HG03095 (cell line): Measurements from ENCODE around the gene OR5AK2.
"Not testable (repeated sequence)": the region's sequence is repeated elsewhere in the genome, so short reads cannot be mapped to it uniquely, and the experiment has no call there.

ENCODE experiments used
- ATAC-seq: cut with Tn5 transposase; IDR thresholded peaks from one replicate; pipeline ENCODE4 v1.9.1; 2021; ENCODE audit warnings: moderate library complexity; ENCODE audit not compliant: unreplicated experiment

OR5AK2 gene, protein sequence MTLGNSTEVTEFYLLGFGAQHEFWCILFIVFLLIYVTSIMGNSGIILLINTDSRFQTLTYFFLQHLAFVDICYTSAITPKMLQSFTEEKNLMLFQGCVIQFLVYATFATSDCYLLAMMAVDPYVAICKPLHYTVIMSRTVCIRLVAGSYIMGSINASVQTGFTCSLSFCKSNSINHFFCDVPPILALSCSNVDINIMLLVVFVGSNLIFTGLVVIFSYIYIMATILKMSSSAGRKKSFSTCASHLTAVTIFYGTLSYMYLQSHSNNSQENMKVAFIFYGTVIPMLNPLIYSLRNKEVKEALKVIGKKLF

GRCh38 chr11:56988614-56989013 lies at the start of gene OR5AK2:
Gene OR5AK2, plus strand, starts transcription at chr11:56988914. Its CDS starts 0 bp downstream, at chr11:56988914.
- ATAC-seq = no peak

GRCh38 chr11:56945526-56945925 lies 43.2 kb upstream of the OR5AK2 start:
- ATAC-seq = not testable (repeated sequence)

DNA sequence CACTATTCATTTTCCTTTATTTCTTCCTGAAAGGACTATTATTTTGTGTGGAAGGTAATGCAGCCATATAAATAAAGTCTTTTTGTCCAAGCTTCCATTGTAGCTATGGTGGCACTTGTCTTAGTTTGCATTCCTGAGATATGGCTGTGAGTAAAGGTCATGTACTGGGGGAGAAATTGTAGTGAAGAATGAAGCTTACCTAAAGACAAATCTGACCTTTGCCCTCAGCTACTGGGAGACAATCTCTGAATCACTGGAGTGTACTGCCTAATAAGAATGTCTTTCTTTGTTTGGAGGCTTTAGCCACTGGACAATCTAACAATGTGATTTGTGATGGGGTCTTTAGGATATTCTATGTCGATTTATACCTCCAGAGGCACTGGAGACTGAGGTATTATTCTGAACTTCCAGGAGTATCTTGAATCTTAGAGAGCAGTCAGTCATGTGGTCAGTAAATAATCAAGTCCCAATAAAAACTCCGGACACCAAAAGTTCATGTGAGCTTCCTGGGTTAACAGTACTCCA lies 39.7 kb upstream of the OR5AK2 start:
- ATAC-seq = no peak

DNA sequence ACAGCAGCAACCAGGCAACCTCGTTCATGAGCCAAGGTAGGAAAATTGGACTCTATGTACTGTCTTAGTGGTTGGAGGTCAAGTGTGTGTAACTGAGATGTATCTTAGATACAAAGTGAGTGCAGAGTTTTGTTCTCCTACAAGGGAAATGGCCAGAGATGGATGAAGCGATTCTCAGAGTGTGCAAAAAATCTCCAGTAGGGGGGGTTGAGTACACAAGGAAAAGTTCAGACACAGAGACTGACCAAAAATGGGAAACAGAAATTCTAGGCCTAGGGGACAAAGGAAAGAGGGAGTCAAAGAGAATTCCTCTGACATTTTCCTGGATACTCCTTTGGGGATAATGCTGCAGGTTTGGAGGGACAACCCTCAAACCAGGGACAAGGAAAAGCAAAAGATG lies 38.2 kb upstream of the OR5AK2 start:
- no peak for ATAC-seq

DNA sequence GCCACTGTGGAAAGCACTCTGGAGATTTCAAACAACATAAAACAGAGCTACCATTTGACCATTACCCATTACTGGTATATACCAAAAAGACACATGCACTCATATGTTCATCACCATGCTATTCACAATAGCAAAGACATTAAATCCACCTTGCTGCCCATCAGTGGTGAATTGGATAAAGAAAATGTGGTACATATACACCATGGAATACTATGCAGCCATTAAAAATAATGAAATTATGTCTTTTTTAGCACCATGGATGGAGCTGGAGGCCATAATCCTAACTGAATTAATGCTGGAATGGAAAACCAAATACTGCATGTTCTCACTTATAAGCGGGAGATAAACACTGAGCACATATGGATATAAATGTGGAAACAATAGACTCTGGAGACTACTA lies 34.8 kb upstream of the OR5AK2 start:
- ATAC-seq = not testable (repeated sequence)

DNA sequence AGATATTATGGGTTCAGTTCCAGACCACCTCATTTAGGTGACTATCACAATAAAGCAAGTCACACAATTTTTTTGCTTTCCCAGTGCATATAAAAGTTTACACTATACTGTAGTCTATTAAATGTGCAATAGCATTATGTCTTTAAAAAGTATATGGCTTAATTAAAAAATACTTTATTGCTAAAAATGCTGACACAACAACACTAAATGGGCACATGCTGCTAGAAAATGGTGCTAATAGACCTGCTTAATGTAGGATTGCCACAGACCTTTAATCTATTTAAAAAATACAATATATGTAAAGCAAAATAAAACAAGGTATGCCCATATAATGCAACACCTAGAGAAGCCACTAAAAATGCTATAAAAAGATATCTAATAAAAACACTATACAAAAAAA lies 27.1 kb upstream of the OR5AK2 start:
- no peak for ATAC-seq

DNA sequence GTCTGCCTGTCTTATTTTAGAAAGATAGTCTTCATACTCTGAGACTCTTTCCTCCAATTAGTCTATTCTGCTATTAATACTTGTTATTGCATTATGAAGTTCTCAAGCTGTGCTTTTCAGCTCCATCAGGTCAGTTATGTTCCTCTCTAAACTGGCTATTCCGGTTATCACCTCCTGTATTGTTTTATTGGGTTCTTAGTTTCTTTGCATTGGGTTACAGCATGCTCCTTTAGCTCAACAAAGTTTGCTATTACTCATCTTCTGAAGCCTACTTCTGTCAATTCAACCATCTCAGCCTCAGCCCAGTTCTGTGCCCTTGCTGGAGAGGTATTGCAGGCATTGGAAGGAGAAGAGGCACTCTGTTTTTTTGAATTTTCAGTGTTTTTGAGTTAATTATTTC lies 21.0 kb upstream of the OR5AK2 start:
- no peak for ATAC-seq

DNA sequence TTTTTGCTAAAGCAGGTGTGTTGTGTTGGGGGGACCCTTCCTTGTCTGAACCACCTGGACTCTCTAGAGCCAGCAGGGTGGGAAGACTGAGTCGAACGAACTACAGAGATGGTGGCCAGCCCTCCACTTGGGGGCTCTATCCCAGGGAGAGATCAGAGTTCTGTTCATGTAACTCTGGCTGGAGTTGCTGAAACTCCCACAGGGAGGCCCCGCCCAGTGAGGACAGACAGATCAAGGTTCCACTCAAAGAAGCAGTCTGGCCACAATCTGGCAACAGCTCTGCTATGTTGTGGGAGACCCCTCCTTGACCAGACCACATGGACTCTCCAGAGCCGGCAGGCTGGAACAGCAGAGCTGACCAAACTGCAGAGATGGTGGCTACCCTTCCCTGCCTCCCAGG lies 20.2 kb upstream of the OR5AK2 start:
- ATAC-seq = no peak

DNA sequence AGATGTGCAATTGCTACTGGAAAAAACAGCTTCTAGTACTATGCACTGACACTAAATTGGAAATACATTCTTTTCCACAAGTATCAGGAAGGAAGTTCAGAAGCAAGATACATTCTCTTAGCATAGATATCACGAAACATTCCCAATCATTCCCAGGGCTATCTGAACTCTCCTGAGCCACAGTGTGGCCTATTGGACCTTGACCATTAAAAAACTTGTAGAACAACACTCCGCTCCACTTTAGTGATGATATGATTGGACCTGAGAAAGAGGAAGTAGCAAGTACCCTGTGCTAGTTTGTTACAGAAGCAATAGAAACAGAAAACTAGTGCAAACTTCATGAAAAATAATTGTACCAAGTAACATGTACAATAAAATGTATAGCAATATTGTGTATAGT lies 11.4 kb upstream of the OR5AK2 start:
- no peak for ATAC-seq

- no peak for ATAC-seq
These were observed 2.0 kb downstream of the OR5AK2 start for GRCh38 chr11:56990702-56991101.

- no peak for ATAC-seq
These were observed 5.8 kb downstream of the OR5AK2 start for GRCh38 chr11:56994532-56994931.

DNA sequence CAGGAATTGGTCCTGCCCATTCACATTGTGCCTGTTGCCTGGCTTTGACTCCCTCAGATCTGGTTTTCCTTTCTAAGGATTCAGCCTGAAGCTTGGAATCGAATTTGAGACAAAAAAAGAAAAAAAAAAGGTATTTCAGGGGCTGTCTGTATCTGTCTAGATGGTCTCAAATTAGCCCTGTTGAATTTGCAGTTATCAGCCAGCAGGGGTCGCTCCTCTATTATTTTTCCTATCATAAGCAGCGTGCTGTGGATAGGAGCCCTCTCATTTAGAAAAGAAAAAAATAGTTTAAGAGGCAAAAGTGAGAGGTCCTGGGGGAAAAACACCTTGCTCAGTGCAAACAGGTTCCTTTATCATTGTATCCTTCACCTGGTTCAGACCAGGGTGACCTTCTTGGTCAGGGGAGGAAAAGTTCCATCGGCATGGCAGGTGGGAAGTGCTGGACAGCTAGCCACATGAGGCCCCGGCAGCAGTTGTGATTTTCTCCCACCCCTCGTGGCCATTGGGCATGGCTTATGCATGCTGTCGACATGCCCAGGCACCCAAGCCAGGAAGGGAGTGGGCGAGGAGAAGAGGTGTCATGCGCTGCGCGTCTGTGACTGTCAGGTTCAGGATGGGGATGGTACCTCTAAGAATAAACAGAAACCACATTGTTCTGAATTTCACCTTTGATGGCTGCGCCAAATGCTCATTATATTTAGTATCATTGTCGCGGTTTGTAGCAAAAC lies 13.1 kb downstream of the OR5AK2 start:
- no peak for ATAC-seq

DNA sequence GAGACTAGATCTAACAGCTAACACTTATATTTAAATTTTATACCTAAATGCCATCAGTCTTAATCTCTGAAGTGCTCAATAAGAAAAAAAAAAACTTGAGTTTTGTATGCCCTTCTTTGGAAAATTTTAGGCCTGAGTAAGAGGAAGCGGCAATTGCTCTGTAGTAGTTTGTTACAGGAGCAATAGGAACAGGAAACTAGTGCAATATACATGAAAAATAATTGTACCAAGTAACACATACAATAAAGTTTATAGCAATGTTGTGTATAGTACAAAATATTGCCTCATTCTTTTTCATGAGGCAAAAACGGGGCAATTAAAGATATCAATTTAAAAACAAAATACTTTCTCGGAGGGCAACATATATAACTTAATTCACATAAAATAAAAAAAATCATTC lies 19.7 kb downstream of the OR5AK2 start:
- ATAC-seq = no peak

DNA sequence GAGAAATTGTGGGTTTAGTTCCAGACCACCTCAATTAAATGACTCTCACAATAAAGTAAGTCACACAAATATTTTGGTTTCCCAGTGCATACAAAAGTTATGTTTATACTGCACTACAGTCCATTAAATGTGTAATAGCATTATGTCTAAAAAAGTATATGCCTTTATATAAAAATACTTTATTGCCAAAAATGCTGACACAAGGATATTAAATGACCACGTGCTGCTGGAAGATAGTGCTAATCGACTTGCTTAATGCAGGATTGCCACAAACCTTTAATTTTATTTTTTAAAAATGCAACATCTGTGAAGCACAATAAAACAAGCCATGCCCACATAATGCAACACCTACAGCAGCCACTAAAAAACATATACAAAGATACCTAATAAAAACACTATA lies 27.0 kb downstream of the OR5AK2 start:
- ATAC-seq = no peak

- no peak for ATAC-seq
These were observed 42.8 kb downstream of the OR5AK2 start for GRCh38 chr11:57031556-57031955.
